Panc1 (cell line): Measurements from ENCODE around the gene NLRP8. TPM values are rescaled to one million over a fixed set of nuclear protein-coding genes. Genes with fewer than 3 reads are reported as not detected.

Experiments
- ATAC-seq: fragments of 200-7000 bp; cut with Tn5 transposase; 2 replicates; pipeline ENCODE4 v1.9.1; 2020; ENCODE audit warnings: mild to moderate bottlenecking, moderate library complexity
- BruUV-seq: library from RNA; stranded (reverse); fragments of 400-500 nt; replicated peaks from 2 replicates; lab custom pipeline; 2021; lab: Mats Ljungman, UMichigan
- CTCF ChIA-PET: fragments of 300-600 bp; sonication (Branson Sonifier 250); formaldehyde crosslinking; loops from one replicate; lab custom pipeline; 2022; ENCODE audit warnings: antibody characterized with exemption; lab: Charles Lee
- POLR2A ChIA-PET: fragments of 300-600 bp; sonication (Branson Sonifier 250); formaldehyde crosslinking; loops from one replicate; lab custom pipeline; 2022; ENCODE audit warnings: antibody characterized with exemption; lab: Charles Lee
- DNase-seq: peaks from one replicate; pipeline ENCODE4 v3.0.0-alpha.2; 2010; ENCODE audit warnings: low read depth, low spot score
- H3K27ac ChIP-seq: 2 replicates; pipeline ENCODE4 v1.5.1; 2011; ENCODE audit warnings: mild to moderate bottlenecking, low read length, inconsistent platforms
- H3K27me3 ChIP-seq: fragments of 200-500 bp; sonication (Bioruptor generic); 2 replicates; pipeline ENCODE4 v1.6.0; 2014; ENCODE audit warnings: low read length, inconsistent platforms; ENCODE audit not compliant: control insufficient read depth, insufficient read depth
- H3K36me3 ChIP-seq: fragments of 200-500 bp; sonication (Bioruptor generic); 2 replicates; pipeline ENCODE4 v1.5.1; 2014; ENCODE audit warnings: inconsistent platforms, mild to moderate bottlenecking, low read length, moderate library complexity; ENCODE audit not compliant: control insufficient read depth, insufficient read depth
- H3K4me1 ChIP-seq: 2 replicates; pipeline ENCODE4 v1.5.1; 2011; ENCODE audit warnings: inconsistent platforms, mild to moderate bottlenecking, low read length, moderate library complexity; ENCODE audit not compliant: control insufficient read depth, insufficient read depth
- H3K4me3 ChIP-seq, 2 experiments: 2 replicates each; pipeline ENCODE4 v1.5.1; 2011 to 2012; ENCODE audit warnings: low read depth in 2 of 2, low read length in 2 of 2, mild to moderate bottlenecking in 2 of 2, inconsistent platforms in 1 of 2, moderate library complexity in 1 of 2
- H3K9me3 ChIP-seq: fragments of 200-500 bp; sonication (Bioruptor generic); 2 replicates; pipeline ENCODE4 v1.5.1; 2014; ENCODE audit warnings: low read depth, mild to moderate bottlenecking, inconsistent platforms, low read length, moderate library complexity; ENCODE audit not compliant: control insufficient read depth, insufficient read depth
- POLR2AphosphoS5 ChIP-seq: IDR thresholded peaks from 2 replicates; pipeline ENCODE4 v1.6.1; 2012; ENCODE audit warnings: mild to moderate bottlenecking, low read depth, low read length, moderate library complexity
- SIN3A ChIP-seq: IDR thresholded peaks from 2 replicates; pipeline ENCODE4 v1.6.1; 2012; ENCODE audit warnings: low read depth, mild to moderate bottlenecking, low read length, moderate library complexity, borderline replicate concordance; ENCODE audit not compliant: insufficient read depth
- TCF7L2 ChIP-seq: IDR thresholded peaks from 2 replicates; pipeline ENCODE4 v1.6.1; 2011; ENCODE audit warnings: mild to moderate bottlenecking, low read depth, low read length, inconsistent platforms
- in situ Hi-C: cut with HindIII; loops from 2 replicates; pipeline ENCODE4 v1.10.0; 2016; ENCODE audit warnings: low sequenced_read_pairs, low pct_unique_long_range_greater_than_20kb
- intact Hi-C: fragments of 100-400 bp; cut with micrococcal nuclease; formaldehyde crosslinking; loops from one replicate; pipeline ENCODE4 v1.10.0; 2022; ENCODE audit not compliant: unreplicated experiment
- total RNA-seq: library from RNA; stranded (reverse); gene quantifications from one replicate; pipeline ENCODE4 v1.2.1, GENCODE V29; 2021; ENCODE audit not compliant: unreplicated experiment
- TF ChIP-seq, protein P1 (sequence below): fragments of 450-650 bp; IDR thresholded peaks from 2 replicates; pipeline ENCODE4 v1.5.1; 2017; ENCODE audit warnings: mild to moderate bottlenecking
- TF ChIP-seq, protein P2 (sequence below), 2 experiments: IDR thresholded peaks; 2 replicates each; pipeline ENCODE4 v1.6.1; 2011 to 2012; ENCODE audit warnings: low read depth in 2 of 2, control low read depth in 1 of 2, low read length in 1 of 2, mild to moderate bottlenecking in 1 of 2, moderate library complexity in 1 of 2; ENCODE audit not compliant: insufficient read depth in 1 of 2

The NLRP8 gene
- total RNA-seq, 1 experiment from 2014 or later: not detected

DNA sequence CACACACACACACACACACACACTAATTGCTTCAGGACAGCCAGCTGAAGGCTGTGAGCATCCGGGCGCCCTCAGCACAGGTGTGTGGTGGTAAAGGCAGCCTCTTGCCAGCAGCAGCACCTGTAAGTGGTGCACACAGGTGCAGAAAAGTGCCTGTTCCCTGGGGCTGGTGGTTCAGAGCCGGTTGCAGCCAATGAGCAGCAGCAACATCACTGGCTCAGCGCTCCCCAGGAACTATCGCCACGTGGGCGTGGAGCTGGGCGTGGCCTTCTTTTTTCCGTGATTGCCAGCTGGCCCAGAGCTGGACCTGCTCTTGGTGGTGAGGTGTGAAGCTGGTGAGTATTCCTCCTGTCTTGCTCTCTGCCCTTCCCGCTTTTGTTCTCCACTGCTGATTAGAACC lies 38.9 kb downstream of the NLRP8 start, which contains the start of gene NLRP5:
NLRP5 (plus strand) TSS at position 289 of the 400 bp plus-strand sequence.
- peak; percentile 56 for ATAC-seq
- Histone ChIP-seq H3K4me3 (no peak within 1 kb of the TSS), H3K27ac (no peak within 1 kb of the TSS), H3K9me3 (no peaks in the 10 kb centered on the region), H3K36me3 (no peaks in the 10 kb centered on the region), H3K4me1 (no peaks in the 10 kb centered on the region), H3K27me3 (peaks cover 10% of the 10 kb centered on the region)
- BruUV-seq: no TSS peak
- ChIA-PET POLR2A (no interaction called here), CTCF (no interaction called here)
- no peak for TF ChIP-seq TCF7L2
- TF ChIP-seq, protein P1, sequence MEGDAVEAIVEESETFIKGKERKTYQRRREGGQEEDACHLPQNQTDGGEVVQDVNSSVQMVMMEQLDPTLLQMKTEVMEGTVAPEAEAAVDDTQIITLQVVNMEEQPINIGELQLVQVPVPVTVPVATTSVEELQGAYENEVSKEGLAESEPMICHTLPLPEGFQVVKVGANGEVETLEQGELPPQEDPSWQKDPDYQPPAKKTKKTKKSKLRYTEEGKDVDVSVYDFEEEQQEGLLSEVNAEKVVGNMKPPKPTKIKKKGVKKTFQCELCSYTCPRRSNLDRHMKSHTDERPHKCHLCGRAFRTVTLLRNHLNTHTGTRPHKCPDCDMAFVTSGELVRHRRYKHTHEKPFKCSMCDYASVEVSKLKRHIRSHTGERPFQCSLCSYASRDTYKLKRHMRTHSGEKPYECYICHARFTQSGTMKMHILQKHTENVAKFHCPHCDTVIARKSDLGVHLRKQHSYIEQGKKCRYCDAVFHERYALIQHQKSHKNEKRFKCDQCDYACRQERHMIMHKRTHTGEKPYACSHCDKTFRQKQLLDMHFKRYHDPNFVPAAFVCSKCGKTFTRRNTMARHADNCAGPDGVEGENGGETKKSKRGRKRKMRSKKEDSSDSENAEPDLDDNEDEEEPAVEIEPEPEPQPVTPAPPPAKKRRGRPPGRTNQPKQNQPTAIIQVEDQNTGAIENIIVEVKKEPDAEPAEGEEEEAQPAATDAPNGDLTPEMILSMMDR: no peak
- TF ChIP-seq SIN3A: no peak
- in situ Hi-C loops (no loop called here), intact Hi-C loops (no loop called here)
- DNase-seq: no peak

DNA sequence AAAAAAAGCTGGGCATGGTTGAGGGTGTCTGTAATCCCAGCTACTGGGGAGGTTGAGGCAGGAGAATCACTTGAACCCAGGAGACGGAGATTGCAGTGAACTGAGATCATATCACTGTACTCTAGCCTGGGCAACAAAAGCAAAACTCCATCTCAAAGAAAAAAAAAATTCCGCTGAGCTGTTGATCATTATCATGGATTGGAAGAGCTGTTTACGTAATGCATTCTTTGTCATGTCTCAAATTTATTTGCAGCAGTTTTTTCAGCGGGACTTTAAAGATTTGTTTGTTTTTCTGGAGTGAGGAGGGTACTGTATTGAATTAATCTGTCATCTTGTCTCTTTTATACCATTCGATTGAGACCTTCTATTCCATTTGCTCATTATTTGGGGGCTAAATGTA lies 43.2 kb downstream of the NLRP8 start:
- POLR2A ChIA-PET: no interaction called here

More for the DNA sequence above, 43.2 kb downstream of the NLRP8 start:
- in situ Hi-C loops: no loop called here
- no peak overlapping the region for H3K4me3 ChIP-seq
- H3K4me1 ChIP-seq: no peaks in the 10 kb centered on the region
- no peak overlapping the region for H3K27ac ChIP-seq
- no peaks in the 10 kb centered on the region for H3K36me3 ChIP-seq
- H3K9me3 ChIP-seq: no peaks in the 10 kb centered on the region
- intact Hi-C loops: no loop called here
- no peak for DNase-seq
- no peak for ATAC-seq
- CTCF ChIA-PET: no interaction called here
- TF ChIP-seq, protein P1: no peak
- TF ChIP-seq POLR2AphosphoS5 (no peak), SIN3A (no peak), TCF7L2 (no peak)
- TF ChIP-seq, protein P2, sequence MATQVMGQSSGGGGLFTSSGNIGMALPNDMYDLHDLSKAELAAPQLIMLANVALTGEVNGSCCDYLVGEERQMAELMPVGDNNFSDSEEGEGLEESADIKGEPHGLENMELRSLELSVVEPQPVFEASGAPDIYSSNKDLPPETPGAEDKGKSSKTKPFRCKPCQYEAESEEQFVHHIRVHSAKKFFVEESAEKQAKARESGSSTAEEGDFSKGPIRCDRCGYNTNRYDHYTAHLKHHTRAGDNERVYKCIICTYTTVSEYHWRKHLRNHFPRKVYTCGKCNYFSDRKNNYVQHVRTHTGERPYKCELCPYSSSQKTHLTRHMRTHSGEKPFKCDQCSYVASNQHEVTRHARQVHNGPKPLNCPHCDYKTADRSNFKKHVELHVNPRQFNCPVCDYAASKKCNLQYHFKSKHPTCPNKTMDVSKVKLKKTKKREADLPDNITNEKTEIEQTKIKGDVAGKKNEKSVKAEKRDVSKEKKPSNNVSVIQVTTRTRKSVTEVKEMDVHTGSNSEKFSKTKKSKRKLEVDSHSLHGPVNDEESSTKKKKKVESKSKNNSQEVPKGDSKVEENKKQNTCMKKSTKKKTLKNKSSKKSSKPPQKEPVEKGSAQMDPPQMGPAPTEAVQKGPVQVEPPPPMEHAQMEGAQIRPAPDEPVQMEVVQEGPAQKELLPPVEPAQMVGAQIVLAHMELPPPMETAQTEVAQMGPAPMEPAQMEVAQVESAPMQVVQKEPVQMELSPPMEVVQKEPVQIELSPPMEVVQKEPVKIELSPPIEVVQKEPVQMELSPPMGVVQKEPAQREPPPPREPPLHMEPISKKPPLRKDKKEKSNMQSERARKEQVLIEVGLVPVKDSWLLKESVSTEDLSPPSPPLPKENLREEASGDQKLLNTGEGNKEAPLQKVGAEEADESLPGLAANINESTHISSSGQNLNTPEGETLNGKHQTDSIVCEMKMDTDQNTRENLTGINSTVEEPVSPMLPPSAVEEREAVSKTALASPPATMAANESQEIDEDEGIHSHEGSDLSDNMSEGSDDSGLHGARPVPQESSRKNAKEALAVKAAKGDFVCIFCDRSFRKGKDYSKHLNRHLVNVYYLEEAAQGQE (IDR thresholded peaks at IDR 0.05; ENCODE audit: insufficient read depth in 1 of 2, low read depth in 2 of 2, low read length in 1 of 2): no peak
- H3K27me3 ChIP-seq: peaks cover 12% of the 10 kb centered on the region
- no TSS peak for BruUV-seq
